Esophagus squamous epithelium (tissue), 4 donors: Measurements from ENCODE around the gene AKR1A1.

ENCODE experiments used
- CTCF ChIP-seq, 6 experiments: fragments of 450-650 bp in 4 of 6; fragments of 200-600 bp in 2 of 6; sonication (generic) in 2 of 6; IDR thresholded peaks; one replicate each; pipeline ENCODE4 v1.5.1; 2016 to 2019; ENCODE audit warnings: antibody characterized with exemption in 6 of 6, mild to moderate bottlenecking in 4 of 6, moderate library complexity in 4 of 6
- POLR2A ChIP-seq, 4 donors: fragments of 450-650 bp; IDR thresholded peaks; one replicate each; pipeline ENCODE4 v1.6.1; 2017; ENCODE audit warnings: antibody characterized with exemption in 4 of 4, mild to moderate bottlenecking in 4 of 4, moderate library complexity in 3 of 4

- TF ChIP-seq CTCF (IDR thresholded peaks at IDR 0.05), result no peak
- TF ChIP-seq POLR2A (IDR thresholded peaks at IDR 0.05), result no peak
Measured at GRCh38 chr1:45617618-45618017, 67.0 kb downstream of the AKR1A1 start.
